HG03439 (cell line): Measurements from ENCODE around the gene APOBEC3B.
"Not testable (repeated sequence)": the region's sequence is repeated elsewhere in the genome, so short reads cannot be mapped to it uniquely, and the experiment has no call there.

ENCODE experiments used
- ATAC-seq: cut with Tn5 transposase; IDR thresholded peaks from one replicate; pipeline ENCODE4 v1.9.1; 2021; ENCODE audit warnings: mild to moderate bottlenecking, moderate library complexity; ENCODE audit not compliant: unreplicated experiment

The APOBEC3B gene

DNA sequence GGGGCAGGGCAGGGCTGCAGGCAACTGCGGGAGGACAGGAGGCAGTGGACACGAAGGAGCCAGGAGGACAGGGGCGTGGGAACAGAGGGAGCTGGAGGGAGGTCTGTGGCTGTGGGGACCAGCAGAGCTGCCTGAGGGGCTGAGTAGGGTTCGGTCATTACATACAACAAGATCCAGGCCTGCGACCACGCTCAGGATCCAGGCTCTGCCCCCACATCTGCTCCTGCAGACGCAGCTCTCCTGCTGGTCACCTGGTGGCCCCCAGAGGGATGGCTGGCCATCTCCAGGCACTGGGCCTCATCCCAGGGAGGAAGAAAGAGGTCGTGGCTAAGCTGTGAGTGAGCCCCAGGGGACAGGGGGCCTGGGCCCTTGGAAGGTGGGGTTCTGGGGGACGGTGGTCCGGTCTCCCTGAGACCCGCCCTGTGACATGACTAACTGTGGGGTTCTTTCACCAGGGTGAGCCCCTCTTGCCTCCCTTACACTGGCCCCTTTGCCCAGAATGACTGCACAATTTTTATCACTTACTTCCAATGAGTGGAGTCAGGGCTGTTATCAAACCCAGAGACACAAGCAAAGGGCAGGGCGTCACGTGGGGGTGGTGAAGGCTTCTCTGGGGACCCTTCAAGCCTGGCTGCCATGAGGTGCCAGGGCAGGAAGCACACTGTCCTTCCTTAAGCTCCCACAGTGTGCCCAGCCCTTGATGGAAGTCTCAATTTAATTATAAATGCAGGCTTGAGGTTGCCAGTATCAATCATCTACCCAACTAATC lies 31.4 kb upstream of the APOBEC3B start:
- ATAC-seq: no peak

DNA sequence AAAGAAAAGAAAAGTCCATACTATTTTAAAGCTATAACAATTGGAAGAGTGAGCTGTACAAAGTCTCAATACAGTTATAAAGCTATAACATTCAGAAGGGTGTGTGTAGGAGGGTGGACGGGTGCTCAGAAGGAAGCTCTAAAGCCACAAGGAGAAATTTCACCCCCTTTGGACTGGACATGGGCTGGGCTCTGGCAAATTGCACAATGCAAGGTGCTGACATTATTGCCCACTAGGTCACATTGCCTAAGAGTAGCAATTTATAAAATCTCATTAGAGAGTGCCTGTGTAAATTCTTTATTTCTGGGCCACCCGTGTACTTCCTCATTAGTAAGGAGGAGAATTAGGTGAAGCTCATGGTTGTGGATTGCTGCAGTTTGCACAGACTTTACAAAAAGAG lies 30.4 kb upstream of the APOBEC3B start:
- no peak for ATAC-seq

DNA sequence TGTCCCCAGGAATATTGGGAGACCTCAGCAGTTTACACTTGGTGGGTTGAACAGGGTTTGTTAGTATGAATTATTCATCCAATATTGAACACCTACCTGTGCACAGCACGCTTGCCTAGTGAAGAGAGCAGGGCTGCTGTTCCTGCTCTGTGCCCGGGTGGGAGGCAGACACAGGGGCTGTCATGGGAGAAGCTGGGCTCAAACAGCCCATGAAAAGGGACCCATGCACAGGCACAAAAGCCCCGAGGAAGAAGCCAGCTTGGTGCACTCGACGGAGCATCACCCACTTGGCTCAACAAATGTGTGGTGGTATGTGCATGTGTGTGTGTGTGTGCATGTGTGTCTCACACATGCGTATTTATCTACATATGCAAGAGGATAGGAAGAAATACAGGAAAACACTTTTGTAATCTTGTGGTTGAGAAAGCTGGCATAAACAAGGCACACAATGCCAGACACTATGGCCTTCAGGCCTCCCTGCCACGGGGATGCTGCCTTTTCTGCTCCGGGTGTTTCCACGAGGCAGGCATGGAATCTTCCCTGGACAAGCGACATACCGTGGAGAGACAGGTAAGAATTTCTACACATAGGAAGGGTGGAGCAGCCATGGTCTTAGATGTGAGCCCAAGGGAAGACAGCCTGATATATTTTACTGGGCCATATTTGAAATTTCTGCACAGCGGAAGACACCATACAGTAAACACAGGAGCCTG lies 29.7 kb upstream of the APOBEC3B start:
- ATAC-seq: no peak

DNA sequence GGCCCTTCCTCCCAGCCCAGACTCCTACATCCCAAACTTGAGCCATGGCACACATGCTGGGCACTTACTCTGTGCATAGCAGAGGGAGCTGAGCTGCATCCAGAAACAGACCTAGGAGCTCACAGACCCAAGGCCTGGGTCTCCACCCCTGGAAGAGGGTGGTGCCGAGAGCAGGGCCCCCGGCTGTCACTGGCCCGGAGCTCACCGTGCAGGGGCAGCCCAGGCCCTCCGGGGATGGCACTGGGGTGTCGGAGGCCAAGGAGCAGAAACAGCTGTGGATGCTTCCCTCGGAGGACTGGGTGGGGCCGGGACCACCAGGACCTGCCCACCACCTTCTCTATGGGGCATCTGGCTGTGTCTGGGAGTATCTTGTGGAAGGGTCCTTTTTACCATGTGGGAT lies 29.1 kb upstream of the APOBEC3B start:
- no peak for ATAC-seq

DNA sequence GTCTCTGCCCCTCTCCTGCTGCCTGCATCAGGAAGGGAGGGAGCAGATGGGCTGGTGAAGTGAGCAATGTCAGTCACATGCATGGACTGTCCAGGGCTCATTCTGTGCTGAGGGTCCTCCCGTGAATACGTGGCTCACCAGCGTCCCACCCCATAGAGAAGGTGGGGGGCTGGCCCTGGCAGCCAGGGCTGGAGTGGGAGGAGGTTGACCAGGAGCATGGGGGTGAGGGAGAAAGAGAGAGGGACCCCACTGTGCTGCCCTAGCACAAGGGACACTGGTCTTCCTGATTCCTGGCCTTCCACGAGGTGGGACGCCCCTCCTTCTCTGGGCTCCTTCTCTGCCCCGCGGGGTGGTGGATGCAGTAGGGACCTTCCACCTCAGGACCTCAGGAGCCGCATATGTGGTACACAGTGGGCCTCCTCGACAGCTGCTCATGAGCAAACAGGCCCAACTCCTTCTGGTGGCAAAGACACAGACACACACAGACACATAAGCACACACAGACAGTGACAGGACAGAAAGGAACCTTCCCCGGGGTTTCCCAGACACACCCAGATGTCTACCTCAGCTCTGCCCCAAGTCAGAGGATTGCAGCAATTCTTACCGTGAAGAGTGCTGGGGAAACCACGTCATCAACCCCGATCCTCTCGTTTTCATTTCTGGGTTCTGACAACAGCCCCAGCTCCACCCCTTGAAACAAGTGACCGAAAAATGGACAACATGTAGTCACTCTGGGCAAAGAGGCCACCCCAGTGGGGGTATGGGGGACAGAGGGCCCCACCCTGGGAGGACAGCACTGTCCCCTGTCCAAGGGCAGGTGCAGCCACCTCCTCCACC lies 28.4 kb upstream of the APOBEC3B start:
- ATAC-seq: peak; percentile 80

DNA sequence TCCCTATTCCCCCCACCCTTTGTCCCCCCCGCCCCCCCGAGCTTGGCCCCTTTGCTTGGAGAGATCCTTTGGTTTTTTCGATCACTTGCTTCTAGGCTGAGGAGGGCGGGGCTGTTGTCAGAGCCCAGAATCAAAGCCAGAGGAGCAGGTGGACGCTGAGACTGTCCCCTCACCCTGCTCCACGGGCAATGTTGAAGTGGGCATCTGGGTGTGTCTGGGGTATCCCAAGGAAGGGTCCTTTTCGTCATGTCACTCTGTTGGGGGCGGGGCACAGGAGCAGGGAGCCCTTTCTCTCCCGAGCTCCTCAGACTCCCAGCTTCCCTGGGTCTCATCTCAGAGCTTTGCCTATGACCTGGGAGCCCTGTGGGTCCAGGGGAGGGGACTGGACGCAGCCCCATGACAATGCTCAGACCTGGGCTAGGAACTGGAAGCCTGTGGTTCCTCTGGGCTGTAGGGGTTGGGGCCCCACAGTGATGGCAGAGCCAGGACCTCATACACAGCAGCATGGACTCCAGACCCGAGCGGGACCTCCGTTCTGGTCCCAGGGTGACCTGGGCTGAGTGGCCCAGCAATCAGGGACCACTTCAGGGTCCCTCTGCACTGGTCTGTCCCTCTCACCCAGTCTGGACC lies 27.6 kb upstream of the APOBEC3B start:
- ATAC-seq: no peak

DNA sequence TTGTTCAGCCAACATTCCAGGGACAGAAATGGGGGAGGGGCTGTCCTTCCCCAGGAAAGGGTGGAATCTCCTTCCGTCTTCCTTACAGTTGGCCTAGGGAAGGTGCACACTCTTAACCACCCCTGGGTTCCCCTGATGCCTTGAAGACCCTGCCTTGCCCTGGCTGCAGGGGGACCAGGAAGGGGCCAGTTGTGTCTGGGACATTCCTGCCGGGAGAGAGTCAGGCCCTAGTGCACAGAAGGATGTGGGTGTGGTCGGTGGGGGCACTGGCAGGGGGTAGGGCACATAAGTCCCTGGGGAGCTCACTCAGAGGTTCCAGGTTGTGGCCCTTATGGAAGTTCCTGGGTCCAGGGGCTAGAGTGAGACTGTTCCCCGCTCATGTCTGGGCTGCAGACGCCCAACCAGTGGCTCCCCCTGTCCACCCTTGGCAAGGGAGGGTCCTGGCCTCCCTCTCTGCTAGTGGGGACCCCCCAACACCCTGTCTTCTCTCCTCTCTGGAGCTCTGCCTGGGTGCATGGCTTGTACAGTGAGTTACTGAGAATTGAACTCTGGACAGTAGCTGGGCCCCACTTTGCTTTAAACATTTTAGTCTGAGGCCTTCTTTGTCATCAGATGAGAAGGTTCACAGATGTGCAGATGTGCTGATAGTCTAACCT lies 26.8 kb upstream of the APOBEC3B start:
- no peak for ATAC-seq

DNA sequence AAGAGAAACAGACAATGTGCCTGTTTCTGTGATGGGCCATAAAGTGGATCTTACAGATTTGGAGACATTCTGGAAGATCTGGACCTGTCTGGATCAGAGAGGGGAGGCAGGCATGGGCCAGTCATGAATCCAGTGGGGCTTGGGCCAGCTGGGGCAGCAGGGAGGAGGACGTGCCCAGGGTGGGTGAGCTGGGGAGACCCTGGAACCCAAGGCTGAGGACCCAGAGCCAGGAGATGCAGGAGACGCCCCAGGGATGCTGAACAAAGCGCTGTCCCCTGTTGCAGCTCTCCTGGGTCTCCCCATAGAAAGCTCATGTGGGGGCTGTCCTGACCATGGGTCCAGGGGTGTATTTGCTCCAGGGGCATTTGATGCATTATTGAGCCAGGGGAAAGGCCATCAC lies 26.2 kb upstream of the APOBEC3B start:
- ATAC-seq: no peak

DNA sequence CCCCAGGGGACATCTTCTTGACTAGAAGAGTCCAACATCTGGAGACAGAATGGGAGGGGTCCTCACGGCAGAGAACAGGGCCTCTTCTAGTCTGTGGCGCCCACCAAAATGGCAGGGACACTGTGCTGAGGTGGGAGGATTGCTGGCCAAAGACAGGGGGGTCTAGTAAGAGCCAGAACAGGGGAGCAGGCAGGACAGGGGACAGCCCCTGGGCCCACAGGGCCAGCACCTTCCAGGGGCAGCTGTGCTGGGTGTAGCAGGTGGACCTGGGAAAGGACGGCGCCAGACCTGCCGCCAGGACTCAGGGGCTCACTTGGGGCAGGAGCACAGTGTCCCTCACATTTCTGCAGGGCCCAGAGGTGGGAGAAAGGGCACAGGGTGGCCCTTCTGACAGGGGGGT lies 25.6 kb upstream of the APOBEC3B start:
- no peak for ATAC-seq

DNA sequence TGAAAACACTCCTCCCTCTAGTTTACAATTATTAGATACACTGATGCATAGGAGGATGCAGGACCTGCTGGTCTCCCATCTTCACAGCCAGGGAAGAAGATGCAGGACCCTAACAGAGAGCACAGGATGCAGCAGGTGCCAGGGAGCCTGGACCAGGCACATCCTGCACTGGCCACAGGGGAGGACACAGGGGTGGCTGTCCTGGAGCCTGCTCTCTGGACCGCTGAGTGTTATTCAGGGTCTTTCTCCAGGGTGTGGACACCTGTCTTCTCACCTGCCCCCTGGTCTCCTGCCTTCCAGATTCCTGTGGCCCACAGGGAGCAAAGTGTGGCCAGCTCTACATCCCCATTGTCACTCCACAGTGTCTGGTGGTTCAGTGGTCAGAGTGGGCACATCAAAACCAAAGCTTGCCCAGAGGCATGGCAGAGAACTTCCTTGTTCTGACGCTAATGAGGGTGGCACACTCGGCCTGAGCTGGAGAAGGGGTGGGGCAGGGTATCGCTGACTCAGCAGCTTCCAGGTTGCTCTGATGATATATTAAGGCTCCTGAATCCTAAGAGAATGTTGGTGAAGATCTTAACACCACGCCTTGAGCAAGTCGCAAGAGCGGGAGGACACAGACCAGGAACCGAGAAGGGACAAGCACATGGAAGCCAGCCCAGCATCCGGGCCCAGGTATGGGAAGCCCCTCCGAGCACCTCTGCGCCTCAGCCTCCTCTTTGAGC lies 24.9 kb upstream of the APOBEC3B start, which contains the start of gene APOBEC3A:
APOBEC3A (plus strand) TSS at position 564 of the 725 bp plus-strand sequence; CDS start at position 647, 83 bp downstream.
- no peak for ATAC-seq

DNA sequence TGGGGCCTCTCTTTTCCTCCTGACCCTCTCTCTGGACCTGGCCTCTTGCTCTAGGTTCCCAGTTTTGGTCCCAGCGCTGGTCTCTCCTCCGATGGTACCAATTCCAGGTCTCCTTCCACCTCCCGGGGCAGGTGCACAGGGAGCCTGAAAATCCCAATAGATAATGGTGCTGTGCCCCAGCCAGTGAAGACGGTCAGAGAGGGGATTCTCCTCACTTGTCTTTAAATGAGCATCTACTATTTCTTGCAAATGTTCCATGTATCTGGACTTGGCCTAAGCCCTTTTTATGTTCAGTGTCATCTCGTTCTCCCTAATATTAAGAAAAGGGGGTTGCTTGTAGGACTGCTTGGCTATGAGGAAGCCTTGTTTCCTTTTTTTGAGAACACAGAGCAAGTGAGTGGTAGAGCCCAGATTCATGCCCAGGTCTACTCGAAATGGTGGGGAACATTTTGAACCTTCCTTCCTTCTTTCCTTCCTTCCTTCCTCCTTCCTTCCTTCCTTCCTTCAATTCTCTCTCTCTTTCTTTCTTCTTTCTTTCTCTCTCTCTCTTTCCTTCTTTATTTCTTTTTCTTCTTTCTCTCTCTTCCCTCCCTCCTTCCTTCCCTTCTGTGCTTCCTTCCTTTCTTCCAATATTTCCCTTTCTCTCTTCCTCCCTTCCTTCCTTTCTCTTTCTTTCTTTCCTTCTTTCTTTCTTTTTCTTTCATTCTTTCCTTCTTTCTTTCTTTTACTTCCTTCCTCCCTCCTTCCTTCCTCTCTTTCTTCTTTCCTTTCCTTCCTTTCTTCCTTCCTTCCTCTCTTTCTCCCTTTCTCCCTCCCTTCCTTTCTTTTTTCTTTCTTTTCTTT lies 24.1 kb upstream of the APOBEC3B start:
- ATAC-seq: no peak

DNA sequence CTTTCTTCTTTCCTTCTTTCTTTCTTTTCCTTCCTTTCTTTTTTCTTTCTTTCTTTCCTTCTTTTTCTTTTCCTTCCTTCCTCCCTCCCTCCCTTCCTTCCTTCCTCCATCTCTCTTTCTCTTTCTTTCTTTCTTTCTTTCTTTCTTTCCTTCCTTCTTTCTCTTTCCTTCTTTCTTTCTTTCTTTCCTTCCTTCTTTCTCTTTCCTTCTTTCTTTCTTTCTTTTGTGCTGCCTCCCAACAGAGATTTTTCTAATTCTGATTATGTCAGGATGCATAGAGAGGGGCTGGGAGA lies 23.6 kb upstream of the APOBEC3B start:
- not testable (repeated sequence) for ATAC-seq

DNA sequence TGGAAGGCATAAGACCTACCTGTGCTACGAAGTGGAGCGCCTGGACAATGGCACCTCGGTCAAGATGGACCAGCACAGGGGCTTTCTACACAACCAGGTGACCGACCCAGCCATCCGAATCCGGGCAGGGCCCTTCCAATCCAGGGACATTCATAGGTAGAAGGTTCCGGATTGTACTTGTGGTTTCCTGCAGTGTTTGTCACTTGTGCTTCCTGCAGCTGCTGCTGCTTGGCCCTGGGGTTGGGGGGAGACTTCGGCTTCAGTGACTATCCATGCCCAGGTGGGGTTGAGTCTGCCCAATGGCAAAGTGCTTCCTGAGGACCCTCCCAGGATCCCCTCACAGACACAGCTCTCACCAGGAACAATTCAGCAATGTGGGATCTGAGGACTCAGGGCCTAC lies 22.6 kb upstream of the APOBEC3B start:
- ATAC-seq: no peak

DNA sequence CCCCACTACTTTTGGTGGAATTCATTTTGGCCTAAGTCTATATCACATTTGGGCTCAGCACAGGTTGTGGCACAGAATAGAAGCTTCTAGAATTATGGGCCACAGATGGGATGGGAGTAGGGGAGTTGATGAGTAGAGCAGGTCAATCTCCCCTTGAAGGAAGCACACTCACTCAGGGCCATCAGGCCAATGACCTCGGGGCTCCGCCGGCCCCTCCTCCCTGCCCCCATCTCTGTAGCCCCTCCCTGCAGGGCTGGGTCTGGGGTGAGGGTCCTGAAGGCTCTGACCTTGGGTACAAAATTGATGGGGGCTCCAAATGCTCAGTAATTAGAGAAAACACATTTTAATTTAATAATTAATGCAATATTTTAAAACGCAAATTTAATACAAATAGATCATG lies 21.5 kb upstream of the APOBEC3B start:
- ATAC-seq: not testable (repeated sequence)

DNA sequence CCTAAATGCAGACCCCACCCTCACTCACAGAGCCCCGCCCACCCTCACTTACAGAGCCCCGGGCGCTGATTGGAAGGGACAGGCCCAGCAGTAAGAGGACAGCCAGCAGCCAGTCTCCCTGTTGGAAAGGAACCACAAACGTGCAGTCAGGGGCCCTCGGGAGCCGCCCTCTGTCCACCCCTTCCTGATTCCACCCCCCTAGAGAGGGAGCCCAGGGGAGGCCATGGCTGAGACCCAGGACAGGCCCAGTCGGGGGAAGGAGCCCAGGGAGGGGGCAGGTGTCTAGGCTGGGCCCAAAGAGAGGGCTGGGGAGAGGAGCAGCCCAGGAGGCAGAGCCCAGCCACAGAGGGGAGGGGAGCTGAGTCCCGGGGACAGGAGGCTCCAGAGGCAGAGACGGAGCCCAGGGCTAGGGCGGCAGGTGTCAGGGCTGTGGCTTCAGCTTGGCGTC lies 18.8 kb upstream of the APOBEC3B start:
- ATAC-seq: not testable (repeated sequence)

DNA sequence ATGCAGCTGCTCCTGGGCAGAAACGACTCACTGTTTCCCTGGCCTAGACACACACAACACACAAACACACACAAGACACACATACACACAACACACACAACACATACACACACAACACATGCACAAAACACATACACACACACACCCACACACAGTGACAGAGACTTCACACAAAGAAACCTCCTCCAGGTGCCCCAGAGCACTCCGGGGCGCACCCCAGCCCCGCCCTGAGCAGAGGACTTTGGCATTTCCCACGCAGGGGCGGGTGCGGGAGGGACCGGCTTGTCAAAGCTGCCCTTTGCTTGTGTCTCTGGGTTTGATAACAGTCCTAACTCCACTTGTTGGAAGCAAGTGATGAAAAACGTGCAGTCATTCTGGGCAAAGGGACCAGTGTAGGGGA lies 18.3 kb upstream of the APOBEC3B start:
- ATAC-seq: no peak

DNA sequence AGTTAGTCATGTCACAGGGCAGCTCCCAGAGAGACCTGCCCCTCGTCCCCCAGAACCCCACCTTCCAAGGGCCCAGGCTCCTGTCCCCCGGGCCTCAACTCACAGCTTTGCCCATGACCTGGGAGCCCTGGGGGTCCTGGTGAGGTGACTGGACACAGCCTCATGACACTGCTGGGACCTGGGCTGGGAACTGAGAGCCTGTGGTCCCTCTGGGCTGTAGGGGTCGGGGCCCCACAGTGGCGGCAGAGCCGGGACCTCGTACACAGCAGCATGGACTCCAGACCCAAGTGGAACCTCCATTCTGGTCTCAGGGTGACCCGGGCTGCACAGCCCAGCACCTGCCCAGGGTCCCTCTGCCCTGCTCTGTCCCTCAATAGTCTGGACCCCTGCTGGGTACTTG lies 17.8 kb upstream of the APOBEC3B start:
- ATAC-seq: no peak

DNA sequence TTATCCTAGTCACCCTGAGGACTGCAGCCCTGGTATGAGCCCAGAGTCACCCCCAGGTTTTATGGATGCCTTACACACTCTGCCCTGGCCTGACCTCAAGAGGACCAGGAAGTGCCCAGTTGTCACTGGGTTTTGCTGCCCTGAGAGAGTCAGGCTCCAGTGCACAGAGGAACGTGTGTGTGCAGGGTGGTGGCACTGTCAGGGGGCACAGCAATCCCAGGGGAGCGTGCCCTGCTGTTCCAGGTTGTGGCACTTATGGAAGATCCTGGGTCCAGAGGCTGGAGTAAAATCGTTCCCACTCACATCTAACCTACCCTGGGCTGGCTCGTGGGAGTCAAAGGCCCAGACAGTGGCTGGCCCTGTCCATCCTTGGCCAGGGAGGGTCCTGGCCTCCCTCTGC lies 17.2 kb upstream of the APOBEC3B start:
- ATAC-seq: no peak
